GM21825 (cell line): Measurements from ENCODE around the gene ZNF652.
"Not testable (repeated sequence)": the region's sequence is repeated elsewhere in the genome, so short reads cannot be mapped to it uniquely, and the experiment has no call there.

Experiments
- ATAC-seq: cut with Tn5 transposase; IDR thresholded peaks from one replicate; pipeline ENCODE4 v1.9.1; 2021; ENCODE audit warnings: mild to moderate bottlenecking, moderate library complexity; ENCODE audit not compliant: unreplicated experiment

ZNF652 gene

DNA sequence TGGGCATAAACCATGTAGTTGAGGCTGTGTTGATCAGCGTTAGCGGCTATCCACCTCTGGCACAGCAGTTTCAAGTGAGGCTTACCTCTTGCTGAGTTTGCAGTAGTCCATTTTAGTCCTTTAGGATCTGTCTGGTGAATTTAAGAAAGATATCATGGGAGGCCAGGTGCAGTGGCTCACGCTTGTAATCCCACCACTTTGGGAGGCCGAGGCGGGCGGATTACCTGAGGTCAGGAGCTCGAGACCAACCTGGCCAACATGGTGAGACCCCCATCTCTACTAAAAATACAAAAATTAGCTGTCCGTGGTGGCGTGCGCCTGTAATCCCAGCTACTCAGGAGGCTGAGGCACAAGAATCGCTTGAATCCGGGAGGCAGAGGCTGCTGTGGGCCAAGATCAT lies 86.1 kb downstream of the ZNF652 start:
- ATAC-seq: not testable (repeated sequence)

DNA sequence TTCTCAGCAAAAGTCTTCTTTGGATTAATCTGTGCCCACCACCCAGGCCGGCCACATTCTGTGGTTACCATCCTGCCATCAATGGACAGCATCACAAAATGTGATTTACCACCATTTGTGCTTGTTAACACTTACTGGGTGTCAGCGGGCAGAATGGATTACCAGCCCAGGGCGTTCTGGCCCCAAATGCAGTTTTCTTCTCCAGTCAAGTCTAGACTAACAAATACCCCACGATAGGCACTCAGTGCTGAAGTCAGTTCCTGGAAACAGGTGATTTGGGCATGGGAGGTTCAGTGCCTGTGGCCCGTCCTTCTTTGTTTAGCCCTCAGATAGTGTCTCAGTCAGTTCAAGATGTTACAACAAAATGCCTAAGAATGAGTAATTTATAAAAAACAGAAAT lies 92.7 kb downstream of the ZNF652 start:
- ATAC-seq: no peak

DNA sequence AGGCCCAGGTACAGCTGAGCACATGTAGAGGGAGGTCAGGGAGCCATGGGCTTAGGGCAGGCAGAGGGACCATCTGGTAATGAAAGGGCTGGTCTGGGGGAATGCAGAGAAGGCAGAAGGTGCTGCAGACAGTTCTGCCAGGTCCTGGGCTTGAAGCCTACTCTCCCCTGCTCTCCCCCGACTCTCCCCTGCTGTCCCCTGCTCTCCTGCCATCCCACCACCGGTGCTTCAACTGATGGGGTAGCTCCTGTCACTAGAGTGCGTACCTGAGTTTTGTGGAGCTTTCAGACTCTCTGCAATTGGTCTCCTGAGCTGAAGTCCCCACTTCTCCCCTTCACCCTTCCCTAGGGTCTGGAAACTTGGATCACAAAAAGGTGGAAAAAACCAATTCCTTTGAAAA lies 94.1 kb downstream of the ZNF652 start:
- ATAC-seq: no peak

DNA sequence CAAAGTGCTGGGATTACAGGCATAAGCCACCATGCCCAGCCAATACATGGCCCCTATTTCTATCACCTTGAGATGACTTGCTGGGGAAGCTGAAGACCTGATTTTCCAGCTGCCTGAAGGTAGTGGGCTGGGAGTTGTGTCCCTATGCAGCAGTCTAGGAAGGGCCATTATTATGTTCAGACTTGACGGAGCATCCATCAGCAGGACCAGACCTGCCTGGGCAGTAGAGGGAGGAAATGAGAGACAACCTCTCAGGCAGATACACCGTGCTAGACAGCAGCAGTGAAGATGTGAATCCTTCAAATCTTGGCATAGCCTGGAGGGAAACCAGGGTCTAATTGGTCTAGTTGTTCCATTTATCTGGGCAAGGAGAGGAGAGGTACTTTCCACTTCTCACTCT lies 95.8 kb downstream of the ZNF652 start:
- ATAC-seq: no peak

DNA sequence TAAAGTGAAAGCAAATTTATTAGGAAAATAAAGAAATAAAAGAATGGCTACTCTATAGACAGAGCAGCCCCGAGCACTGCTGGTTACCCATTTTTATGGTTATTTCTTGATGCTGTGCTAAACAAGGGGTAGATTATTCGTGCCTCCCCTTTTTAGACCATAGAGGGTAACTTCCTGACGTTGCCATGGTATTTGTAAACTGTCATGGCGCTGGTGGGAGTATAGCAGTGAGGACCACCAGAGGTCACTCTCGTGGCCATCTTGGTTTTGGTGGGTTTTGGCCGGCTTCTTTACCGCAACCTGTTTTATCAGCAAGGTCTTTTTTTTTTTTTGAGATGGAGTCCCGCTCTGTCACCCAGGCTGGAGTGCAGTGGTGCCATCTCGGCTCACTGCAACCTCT lies 100.5 kb downstream of the ZNF652 start:
- ATAC-seq: not testable (repeated sequence)

DNA sequence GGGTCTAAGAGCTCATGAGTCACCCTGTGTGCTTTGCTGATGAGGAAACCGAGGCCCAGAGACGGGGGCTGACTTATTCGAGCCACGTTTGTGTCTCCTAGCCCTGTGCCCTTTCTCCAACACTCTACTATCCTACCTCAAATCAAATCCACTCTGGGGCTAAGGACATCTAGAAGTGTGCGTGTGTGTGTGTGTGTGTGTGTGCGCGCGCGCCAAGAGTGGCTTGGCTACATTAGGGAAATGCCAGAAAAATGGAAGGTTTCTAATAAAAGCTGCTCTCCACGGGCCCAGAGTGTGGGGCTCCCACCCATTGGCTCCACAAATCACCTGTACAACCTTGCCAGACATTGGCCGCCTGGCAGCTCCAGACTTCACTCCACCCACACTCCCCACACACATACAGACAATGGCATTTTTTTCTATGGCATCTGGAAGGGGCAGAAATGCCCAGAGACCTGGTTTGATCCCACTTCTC lies 101.2 kb downstream of the ZNF652 start:
- ATAC-seq: no peak

DNA sequence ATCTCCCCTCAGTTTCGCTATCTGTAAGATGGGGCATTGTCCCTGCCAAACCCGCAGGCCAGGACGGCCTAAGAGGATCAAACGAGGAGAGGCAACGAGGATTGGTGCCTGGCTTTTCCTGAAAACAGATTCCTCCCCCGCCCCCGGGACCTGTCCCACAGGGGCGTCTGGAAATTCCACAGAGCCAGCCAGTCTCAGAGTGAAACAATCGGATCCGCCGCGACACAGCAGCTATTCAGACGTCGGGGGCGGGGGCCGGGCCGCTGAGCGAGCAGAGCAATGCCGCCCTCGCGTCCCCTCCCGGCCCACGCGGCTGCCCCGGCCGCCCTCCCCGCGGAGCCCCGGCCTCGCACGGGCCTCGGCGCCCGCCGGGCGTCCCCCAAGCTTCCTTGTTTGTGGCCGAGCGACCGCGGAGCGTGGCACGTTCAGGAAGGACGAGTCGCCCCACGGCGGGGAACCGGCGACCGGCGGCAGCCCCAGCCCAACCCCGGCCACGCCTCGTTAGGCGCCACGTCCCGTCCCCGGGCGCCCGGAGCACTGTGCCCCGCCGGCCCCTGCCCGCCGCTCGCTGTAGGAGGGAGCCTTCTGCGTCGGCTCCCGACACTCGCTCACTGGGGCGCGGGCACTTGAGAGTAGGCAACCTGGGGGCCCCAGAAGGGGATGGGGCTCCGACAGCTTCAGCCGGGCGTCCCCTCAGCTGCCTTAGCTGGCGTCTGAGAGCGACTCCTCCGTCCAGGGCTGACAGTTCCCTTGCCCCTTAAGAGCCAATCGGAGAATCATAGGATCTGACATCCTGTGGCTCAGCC lies 101.8 kb downstream of the ZNF652 start:
- ATAC-seq: no peak

DNA sequence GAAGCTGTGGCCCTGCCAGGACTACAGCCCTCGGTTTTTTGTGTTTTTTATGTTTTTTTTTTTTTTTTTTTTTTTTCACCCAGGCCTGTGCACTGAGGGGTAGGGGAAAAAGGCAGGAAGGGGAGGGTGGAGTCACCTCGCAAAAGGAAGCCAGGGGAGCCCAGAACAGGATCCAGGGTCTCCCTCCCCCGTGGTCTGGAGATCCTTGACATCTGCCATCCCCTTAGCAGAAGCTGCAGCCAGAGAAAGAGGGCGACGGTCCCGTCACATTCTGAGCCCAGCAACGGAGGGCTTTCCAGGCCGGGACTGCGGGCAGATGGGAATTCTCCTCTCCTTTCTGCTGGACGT lies 102.4 kb downstream of the ZNF652 start:
- no peak for ATAC-seq

DNA sequence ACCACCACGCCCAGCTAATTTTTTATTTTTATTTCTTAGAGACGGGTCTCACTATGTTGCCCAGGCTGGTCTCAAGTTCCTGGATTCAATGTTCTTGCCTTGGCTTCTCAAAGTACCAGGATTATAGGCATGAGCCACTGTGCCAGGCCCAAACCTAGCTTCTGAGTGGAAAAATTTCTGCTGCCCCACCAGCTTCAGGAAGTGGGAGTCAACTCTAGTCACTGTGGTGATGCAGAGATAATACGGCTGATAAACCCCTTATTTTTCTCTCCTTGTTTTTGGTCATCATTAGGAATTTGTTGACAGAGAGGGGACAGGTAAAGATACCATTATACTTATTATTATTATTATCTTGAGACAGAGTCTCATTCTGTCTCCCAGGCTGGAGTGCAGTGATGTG lies 103.7 kb downstream of the ZNF652 start:
- no peak for ATAC-seq

DNA sequence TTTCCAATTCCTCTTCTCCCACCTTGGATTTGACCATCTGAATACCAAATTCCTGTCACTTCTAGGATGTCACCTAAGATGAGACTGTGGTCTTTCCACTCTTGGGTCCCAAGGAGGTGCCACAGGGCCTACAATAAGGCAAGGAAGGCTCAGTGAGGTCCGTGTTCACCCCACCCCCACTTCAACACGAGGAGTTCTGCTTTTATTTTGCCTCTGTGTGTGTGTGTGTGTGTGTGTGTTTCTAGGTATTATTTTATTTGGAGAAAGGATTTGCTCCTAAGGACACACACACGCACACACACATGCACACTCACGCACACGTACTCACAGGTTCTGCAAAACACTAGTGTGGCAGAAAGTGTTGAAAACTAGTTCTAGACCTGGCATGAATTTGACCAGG lies 106.9 kb downstream of the ZNF652 start:
- ATAC-seq: no peak

DNA sequence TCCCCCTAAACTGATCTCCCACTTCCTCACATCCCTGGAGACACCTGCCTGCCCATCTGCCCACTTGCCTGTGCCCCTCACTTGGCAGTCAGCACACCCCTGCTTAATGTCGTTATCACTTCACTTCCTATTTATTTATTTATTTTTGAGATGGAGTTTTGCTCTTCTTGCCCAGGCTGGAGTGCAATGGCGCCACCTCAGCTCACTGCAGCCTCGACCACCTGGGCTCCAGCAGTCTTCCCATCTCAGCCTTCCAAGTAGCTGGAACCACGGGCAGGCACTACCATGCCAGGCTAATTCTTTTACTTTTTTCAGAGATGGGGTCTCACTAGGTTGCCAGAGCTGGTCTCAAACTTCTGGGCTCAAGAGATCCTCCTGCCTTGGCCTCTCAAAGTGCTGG lies 108.0 kb downstream of the ZNF652 start:
- ATAC-seq: no peak

DNA sequence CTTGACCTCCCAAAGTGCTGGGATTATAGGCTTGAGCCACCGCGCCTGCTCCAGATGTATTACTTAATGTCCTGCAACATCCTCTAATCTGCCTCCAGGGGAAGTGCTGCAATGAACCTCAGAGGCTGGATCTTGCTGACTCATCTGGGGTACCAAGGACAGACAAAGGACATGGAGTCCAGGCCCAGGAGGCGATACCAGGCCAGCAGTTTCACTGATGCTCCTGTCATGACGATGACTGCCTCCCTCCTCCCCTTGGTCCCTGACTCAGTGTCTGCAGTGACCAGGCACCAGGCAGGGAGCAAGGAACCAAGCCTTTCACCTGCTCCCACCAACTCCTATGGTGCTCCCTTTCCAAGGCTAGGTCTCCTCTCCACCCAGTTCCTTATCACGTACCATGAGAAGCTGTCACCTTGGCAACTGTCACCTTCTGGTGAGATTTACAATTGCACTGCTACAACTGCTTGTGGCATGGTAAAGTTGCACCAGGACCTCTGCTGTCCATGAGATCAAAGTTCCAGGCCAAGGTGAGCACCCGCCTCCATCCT lies 109.8 kb downstream of the ZNF652 start:
- no peak for ATAC-seq

DNA sequence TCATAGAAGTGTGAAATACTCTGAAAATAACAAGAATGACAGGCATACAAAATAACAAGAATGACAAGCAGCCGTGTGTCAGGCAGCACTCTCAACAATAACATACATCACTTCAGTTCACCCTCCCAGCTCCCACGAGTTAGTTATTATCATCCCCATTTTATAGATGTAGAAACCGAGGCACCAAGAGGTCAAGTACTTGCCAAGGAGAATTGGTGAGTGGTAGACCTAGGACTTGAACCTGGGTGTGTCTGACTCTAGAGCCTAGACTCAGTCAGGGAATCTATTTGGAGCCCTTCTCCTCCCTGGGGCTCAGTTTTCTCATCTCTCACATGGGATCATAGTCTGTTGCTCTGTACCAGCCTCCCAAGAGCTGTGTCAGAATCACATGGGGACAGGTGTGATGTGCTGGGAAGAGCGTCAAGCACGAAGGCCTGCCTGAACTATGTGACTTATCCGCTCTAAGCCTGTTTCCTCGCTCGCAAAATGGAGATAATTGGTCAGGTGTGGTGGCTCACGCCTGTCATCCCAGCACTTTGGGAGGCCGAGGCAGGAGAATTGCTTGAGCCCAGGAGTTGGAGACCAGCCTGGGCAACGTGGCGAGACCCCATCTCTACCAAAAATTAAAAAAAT lies 112.0 kb downstream of the ZNF652 start:
- ATAC-seq: no peak

DNA sequence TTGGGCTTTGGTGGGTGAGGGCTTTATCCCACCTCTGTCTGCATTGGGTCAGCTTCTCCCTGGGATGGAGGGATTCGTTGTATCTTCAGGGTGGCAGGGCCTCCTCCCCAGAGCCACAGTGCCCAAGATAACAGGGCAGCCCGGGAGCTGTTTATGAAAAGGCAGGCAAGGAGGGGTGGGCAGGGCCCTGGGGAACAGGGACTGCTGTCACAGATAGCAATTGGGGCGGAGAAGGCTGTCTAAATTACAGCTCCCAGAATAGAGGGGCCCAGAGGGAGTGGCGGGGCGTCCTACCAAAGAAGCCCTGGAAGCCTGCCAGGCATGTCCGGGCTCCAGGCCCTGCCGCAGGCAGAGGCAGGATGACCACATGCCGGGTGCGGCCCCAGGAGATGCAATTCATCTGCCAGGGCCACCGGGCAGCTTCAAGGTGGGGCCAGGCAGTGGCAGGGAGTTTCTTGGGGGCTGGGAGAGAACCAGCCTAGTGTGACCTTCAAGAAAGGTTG lies 112.7 kb downstream of the ZNF652 start:
- ATAC-seq: no peak

DNA sequence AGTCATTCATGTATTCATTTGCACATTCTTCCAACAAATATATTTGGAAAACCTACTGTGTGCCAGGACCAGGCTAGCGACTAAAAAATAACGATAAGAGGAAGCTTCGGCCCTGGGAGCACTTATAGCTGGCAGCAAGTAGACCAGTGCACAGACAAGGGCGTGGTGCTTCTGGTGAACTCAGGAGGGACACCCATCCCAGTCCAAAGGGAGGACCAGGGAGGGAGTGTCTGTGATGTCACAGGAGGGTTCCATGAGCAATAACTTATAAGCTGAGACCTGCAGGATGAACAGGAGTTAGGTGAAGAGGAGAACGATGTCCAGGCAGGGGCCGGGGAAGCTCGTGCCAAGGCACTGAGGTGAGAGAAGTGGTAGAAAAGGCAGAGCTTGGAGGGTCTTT lies 114.1 kb downstream of the ZNF652 start:
- no peak for ATAC-seq

DNA sequence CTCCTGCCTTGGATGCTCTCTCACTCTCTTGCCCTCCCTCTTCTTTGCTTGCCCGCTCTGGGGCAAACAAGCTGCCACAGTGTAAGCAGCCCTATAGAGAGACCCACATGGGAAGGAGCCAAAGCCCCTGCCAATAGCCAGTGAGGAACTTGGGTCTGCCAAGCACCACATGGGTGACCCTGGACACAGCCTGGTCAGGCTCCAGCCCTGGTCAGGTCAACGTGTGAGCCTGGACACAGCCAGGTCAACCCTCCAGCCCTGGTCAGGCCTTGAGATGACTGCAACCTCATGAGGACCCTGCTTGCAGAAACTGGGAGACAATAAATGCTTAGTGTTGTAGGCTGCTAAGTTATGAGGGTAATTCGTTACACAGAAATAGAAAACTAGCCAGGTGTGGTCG lies 117.2 kb downstream of the ZNF652 start:
- ATAC-seq: no peak
